SK-N-SH treated with all-trans-retinoic acid at 6 μM for 48 hours (cell line): ENCODE data around the gene SLC6A15.

Experiments
- ARNTL ChIP-seq: fragments of 450-650 bp; formaldehyde crosslinking; IDR thresholded peaks from 2 replicates; pipeline ENCODE4 v1.5.0; 2020; ENCODE audit warnings: low read depth, mild to moderate bottlenecking, moderate library complexity, borderline replicate concordance
- BACH2 ChIP-seq: fragments of 250-450 bp; sonication (Bioruptor Pico); IDR thresholded peaks from 2 replicates; pipeline ENCODE4 v1.9.0; 2021; ENCODE audit warnings: mild to moderate bottlenecking, borderline replicate concordance
- RARB ChIP-seq: fragments of 250-450 bp; sonication (Bioruptor Pico); IDR thresholded peaks from 2 replicates; pipeline ENCODE4 v1.8.0; 2021; ENCODE audit warnings: mild to moderate bottlenecking, moderate library complexity
- TCF4 ChIP-seq: fragments of 250-450 bp; sonication (Bioruptor Pico); IDR thresholded peaks from 2 replicates; pipeline ENCODE4 v1.8.0; 2021; ENCODE audit warnings: mild to moderate bottlenecking, moderate library complexity, borderline replicate concordance
- ZFP3 ChIP-seq: fragments of 250-450 bp; sonication (Bioruptor Pico); IDR thresholded peaks from 2 replicates; pipeline ENCODE4 v1.5.0; 2020; ENCODE audit warnings: mild to moderate bottlenecking, moderate library complexity
- ZFP30 ChIP-seq: fragments of 450-650 bp; formaldehyde crosslinking; IDR thresholded peaks from 2 replicates; pipeline ENCODE4 v1.5.0; 2022; ENCODE audit warnings: mild to moderate bottlenecking, moderate library complexity
- ZNF565 ChIP-seq: fragments of 450-650 bp; formaldehyde crosslinking; conservative IDR thresholded peaks from 2 replicates; pipeline ENCODE4 v1.5.0; 2020; ENCODE audit warnings: low read depth, mild to moderate bottlenecking, moderate library complexity
- TF ChIP-seq, protein P1 (sequence below): fragments of 250-450 bp; sonication (Bioruptor Pico); IDR thresholded peaks from 2 replicates; pipeline ENCODE4 v1.5.1; 2021; ENCODE audit warnings: mild to moderate bottlenecking, moderate library complexity
- TF ChIP-seq, protein P2 (sequence below): fragments of 250-450 bp; sonication (Bioruptor Pico); IDR thresholded peaks from 2 replicates; pipeline ENCODE4 v1.8.0; 2020; ENCODE audit warnings: mild to moderate bottlenecking, moderate library complexity, borderline replicate concordance

DNA sequence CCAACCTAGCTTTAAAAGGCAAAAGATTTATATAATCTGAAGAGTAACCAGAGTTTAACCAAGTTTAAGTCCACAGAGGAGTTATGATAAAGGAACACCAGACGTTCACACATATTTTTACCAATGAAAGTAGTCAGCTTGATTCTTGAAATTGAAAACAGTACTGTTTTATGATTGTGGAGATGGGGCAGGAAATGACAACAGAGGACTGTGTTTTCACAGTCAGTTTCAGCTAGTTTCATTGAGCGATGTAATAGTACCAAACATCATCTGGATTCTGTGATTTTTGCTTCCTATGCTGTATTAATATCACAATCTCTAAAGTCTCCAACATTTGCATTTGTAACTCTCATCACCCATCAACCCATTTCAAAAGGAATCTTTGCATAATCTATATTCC, 34.2 kb upstream of the SLC6A15 start:
- TF ChIP-seq, protein P1, sequence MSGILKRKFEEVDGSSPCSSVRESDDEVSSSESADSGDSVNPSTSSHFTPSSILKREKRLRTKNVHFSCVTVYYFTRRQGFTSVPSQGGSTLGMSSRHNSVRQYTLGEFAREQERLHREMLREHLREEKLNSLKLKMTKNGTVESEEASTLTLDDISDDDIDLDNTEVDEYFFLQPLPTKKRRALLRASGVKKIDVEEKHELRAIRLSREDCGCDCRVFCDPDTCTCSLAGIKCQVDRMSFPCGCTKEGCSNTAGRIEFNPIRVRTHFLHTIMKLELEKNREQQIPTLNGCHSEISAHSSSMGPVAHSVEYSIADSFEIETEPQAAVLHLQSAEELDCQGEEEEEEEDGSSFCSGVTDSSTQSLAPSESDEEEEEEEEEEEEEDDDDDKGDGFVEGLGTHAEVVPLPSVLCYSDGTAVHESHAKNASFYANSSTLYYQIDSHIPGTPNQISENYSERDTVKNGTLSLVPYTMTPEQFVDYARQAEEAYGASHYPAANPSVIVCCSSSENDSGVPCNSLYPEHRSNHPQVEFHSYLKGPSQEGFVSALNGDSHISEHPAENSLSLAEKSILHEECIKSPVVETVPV (CRISPR knock-in tag), result no peak
- no peak for TF ChIP-seq ZFP30 (CRISPR knock-in tag)
- TF ChIP-seq, protein P2, sequence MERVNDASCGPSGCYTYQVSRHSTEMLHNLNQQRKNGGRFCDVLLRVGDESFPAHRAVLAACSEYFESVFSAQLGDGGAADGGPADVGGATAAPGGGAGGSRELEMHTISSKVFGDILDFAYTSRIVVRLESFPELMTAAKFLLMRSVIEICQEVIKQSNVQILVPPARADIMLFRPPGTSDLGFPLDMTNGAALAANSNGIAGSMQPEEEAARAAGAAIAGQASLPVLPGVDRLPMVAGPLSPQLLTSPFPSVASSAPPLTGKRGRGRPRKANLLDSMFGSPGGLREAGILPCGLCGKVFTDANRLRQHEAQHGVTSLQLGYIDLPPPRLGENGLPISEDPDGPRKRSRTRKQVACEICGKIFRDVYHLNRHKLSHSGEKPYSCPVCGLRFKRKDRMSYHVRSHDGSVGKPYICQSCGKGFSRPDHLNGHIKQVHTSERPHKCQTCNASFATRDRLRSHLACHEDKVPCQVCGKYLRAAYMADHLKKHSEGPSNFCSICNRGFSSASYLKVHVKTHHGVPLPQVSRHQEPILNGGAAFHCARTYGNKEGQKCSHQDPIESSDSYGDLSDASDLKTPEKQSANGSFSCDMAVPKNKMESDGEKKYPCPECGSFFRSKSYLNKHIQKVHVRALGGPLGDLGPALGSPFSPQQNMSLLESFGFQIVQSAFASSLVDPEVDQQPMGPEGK (CRISPR knock-in tag), result no peak
- TF ChIP-seq ZFP3, result no peak
- no peak for TF ChIP-seq TCF4 (CRISPR knock-in tag)
- no peak for TF ChIP-seq RARB (CRISPR knock-in tag)
- TF ChIP-seq ZNF565 (CRISPR knock-in tag), result no peak
- TF ChIP-seq BACH2 (CRISPR knock-in tag), result no peak
- no peak for TF ChIP-seq ARNTL (CRISPR knock-in tag)
